Body of pancreas (tissue), 4 donors: ENCODE measurements around the gene FASTK.

ENCODE experiments used
- POLR2A ChIP-seq, 3 donors: fragments of 450-650 bp; IDR thresholded peaks; one replicate each; pipeline ENCODE4 v1.6.1; 2016; ENCODE audit warnings: antibody characterized with exemption in 3 of 3, mild to moderate bottlenecking in 2 of 3
- TF ChIP-seq, protein P1 (sequence below), 7 experiments: fragments of 450-650 bp in 4 of 7; fragments of 200-600 bp in 3 of 7; sonication (generic) in 3 of 7; IDR thresholded peaks; one replicate each; pipeline ENCODE4 v1.5.1; 2016 to 2019; ENCODE audit warnings: antibody characterized with exemption in 7 of 7

DNA sequence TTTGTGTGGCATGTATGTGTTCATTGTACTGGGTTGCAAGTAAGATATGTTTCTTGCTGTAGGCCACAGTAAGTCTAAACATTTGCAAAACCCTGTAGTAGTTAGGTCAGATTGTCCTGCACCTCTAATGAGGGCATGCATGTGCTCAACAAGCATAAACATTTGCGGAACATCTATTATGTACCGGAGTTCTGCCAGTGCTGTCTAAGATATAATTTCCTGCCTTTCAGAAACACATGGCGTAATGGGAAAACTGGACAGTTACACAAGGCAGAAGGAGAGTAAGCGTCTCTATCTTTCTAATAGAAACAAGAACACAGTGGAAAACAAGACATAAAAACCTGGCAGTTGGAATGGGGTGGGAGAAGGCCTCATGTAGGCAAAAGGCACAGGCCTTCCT is 49.6 kb downstream of the FASTK start:
- TF ChIP-seq, protein P1, sequence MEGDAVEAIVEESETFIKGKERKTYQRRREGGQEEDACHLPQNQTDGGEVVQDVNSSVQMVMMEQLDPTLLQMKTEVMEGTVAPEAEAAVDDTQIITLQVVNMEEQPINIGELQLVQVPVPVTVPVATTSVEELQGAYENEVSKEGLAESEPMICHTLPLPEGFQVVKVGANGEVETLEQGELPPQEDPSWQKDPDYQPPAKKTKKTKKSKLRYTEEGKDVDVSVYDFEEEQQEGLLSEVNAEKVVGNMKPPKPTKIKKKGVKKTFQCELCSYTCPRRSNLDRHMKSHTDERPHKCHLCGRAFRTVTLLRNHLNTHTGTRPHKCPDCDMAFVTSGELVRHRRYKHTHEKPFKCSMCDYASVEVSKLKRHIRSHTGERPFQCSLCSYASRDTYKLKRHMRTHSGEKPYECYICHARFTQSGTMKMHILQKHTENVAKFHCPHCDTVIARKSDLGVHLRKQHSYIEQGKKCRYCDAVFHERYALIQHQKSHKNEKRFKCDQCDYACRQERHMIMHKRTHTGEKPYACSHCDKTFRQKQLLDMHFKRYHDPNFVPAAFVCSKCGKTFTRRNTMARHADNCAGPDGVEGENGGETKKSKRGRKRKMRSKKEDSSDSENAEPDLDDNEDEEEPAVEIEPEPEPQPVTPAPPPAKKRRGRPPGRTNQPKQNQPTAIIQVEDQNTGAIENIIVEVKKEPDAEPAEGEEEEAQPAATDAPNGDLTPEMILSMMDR (IDR thresholded peaks at IDR 0.05) = no peak
- no peak for TF ChIP-seq POLR2A (IDR thresholded peaks at IDR 0.05)
